Measurements from ENCODE around the gene TRMT61B. TPM values are rescaled to one million over a fixed set of nuclear protein-coding genes. Genes with fewer than 3 reads are reported as not detected.

The TRMT61B gene
- total RNA-seq, 2 donors from 2014 or later = 16.2 to 17.7 TPM

Other genes starting within 250 kb of the TRMT61B start
- 100 to 1,000 TPM; 309 to 313 TPM for gene PPP1CB, start 118.5 kb downstream of the TRMT61B start, total RNA-seq
- gene SPDYA, start 59.5 kb downstream of the TRMT61B start, total RNA-seq = 10 to 100 TPM; 11.2 to 18.7 TPM
- 10 to 100 TPM; 66.6 to 84.3 TPM for gene WDR43, start 24.4 kb upstream of the TRMT61B start, total RNA-seq
- gene TOGARAM2, start 111.0 kb upstream of the TRMT61B start, total RNA-seq = 1 to 10 TPM; 4.2 to 5.2 TPM
- gene PCARE, start 204.2 kb upstream of the TRMT61B start, total RNA-seq = not detected
- 10 to 100 TPM; 36.8 to 41.6 TPM for gene CLIP4, start 245.1 kb upstream of the TRMT61B start, total RNA-seq

Measured in T-helper 17 cell (primary cell).